ENCODE data around the gene ECE1. TPM values are rescaled to one million over a fixed set of nuclear protein-coding genes. Genes with fewer than 3 reads are reported as not detected.

ECE1 gene
- total and polyA plus RNA-seq, 10 of the 15 experiments (the other 5 are each of a cell fraction or from before 2014, with no cell fraction given) = 0.97 to 81.0 (median 37.0) TPM

DNA sequence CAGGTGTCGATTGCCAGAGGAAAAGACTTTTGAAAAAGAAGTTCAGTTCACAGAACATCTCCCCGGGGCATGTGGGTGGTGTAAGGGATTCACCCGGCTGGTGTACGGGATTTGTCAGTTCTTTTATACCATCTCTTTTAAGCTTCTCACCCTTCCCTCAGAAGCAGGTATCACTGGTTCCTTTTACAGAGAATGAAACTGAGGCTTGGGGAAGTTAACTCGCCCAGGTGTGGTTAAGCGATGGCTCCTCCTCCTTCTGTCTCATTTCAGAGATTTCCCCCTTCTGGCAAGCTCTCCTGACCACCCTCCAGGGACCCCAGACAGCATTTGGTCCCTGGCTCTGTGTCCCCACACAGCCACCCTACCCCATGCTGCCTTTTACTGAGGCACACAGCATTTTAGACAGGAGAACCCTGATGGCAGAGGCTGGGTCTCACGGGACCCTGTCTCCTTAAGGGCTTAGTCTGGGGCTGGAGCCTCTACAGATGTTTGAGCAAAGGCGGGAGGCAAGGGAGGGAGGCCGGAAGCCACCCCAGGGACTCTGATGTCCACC is 2.8 kb upstream of the ECE1 start (continued):
- peak; percentile 82; the same call in 1 of the 2 replicates for TF ChIP-seq TCF3 (IDR thresholded peaks at IDR 0.05; ENCODE audit: borderline replicate concordance, insufficient read depth, low read depth, low read length)
- TF ChIP-seq, protein P1, sequence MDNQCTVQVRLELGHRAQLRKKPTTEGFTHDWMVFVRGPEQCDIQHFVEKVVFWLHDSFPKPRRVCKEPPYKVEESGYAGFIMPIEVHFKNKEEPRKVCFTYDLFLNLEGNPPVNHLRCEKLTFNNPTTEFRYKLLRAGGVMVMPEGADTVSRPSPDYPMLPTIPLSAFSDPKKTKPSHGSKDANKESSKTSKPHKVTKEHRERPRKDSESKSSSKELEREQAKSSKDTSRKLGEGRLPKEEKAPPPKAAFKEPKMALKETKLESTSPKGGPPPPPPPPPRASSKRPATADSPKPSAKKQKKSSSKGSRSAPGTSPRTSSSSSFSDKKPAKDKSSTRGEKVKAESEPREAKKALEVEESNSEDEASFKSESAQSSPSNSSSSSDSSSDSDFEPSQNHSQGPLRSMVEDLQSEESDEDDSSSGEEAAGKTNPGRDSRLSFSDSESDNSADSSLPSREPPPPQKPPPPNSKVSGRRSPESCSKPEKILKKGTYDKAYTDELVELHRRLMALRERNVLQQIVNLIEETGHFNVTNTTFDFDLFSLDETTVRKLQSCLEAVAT (IDR thresholded peaks at IDR 0.05) = peak; percentile 29; the same call in 1 of the 2 replicates
- TF ChIP-seq NR2C1 (IDR thresholded peaks at IDR 0.05) = no peak
- TF ChIP-seq SMC3 (IDR thresholded peaks at IDR 0.05; ENCODE audit: borderline replicate concordance, low read length) = no peak
- TF ChIP-seq KLF5 (IDR thresholded peaks at IDR 0.05; ENCODE audit: partially characterized antibody) = no peak
- TF ChIP-seq ZBTB11 (CRISPR knock-in tag; IDR thresholded peaks at IDR 0.05) = no peak
- TF ChIP-seq RAD21 (IDR thresholded peaks at IDR 0.05; ENCODE audit: insufficient read depth, low read depth, low read length) = 0 out of 2 replicates have a peak, but pooled peaks have one; percentile 7
- peak; percentile 40 to 51; a peak in 1 of 4 replicates for TF ChIP-seq EP300 (IDR thresholded peaks at IDR 0.05; ENCODE audit: borderline replicate concordance in 1 of 2, control insufficient read depth in 1 of 2, low read depth in 2 of 2, low read length in 2 of 2)
- TF ChIP-seq SP1 (IDR thresholded peaks at IDR 0.05; ENCODE audit: low read depth, low read length) = no peak
- TF ChIP-seq BCL11A (IDR thresholded peaks at IDR 0.05; ENCODE audit: low read depth, low read length) = peak; percentile 38; the same call in 1 of the 2 replicates
- TF ChIP-seq E2F4 (IDR thresholded peaks at IDR 0.05; ENCODE audit: low read depth, low read length) = no peak
- TF ChIP-seq RBBP5 (conservative IDR thresholded peaks at IDR 0.05) = no peak
- TF ChIP-seq CBFB (IDR thresholded peaks at IDR 0.05; ENCODE audit: low read depth) = peak; percentile 70; the same call in 1 of the 2 replicates
- no peak; the same call in none of the 2 replicates for TF ChIP-seq POLR2AphosphoS5 (IDR thresholded peaks at IDR 0.05; ENCODE audit: low read length)
- peak; percentile 72 for TF ChIP-seq TAF1 (IDR thresholded peaks at IDR 0.05; ENCODE audit: borderline replicate concordance, low read depth, low read length)
- TF ChIP-seq EZH2 (IDR thresholded peaks at IDR 0.05; ENCODE audit: borderline replicate concordance, control insufficient read depth, low read depth, low read length) = no peak
- TF ChIP-seq SMARCA5 (IDR thresholded peaks at IDR 0.05) = 0 out of 2 replicates have a peak, but pooled peaks have one; percentile 15
- no peak for TF ChIP-seq ASH2L (IDR thresholded peaks at IDR 0.05; ENCODE audit: borderline replicate concordance, low read depth)
- no peak for TF ChIP-seq MTA2 (IDR thresholded peaks at IDR 0.05; ENCODE audit: low read depth)
- TF ChIP-seq ETV6 (conservative IDR thresholded peaks at IDR 0.05 in 1 of 2, IDR thresholded peaks at IDR 0.05 in 1 of 2; ENCODE audit: borderline replicate concordance in 1 of 2, low read depth in 1 of 2) = 0 out of 4 replicates have a peak, but pooled peaks of 1 of the 2 experiments have one; percentile 53
- TF ChIP-seq BACH1 (IDR thresholded peaks at IDR 0.05; ENCODE audit: borderline replicate concordance) = no peak
- TF ChIP-seq FOXK2 (IDR thresholded peaks at IDR 0.05) = no peak
- TF ChIP-seq YY1 (IDR thresholded peaks at IDR 0.05; ENCODE audit: low read depth, low read length) = no peak
- no peak for TF ChIP-seq BRCA1 (IDR thresholded peaks at IDR 0.05; ENCODE audit: low read depth, low read length)

Data from GM12878 (cell line).